GM18498 (cell line): ENCODE data around the gene TNFRSF19.

Source experiments
- ATAC-seq: cut with Tn5 transposase; IDR thresholded peaks from one replicate; pipeline ENCODE4 v1.9.1; 2021; ENCODE audit warnings: mild to moderate bottlenecking, moderate library complexity; ENCODE audit not compliant: unreplicated experiment

Gene TNFRSF19

DNA sequence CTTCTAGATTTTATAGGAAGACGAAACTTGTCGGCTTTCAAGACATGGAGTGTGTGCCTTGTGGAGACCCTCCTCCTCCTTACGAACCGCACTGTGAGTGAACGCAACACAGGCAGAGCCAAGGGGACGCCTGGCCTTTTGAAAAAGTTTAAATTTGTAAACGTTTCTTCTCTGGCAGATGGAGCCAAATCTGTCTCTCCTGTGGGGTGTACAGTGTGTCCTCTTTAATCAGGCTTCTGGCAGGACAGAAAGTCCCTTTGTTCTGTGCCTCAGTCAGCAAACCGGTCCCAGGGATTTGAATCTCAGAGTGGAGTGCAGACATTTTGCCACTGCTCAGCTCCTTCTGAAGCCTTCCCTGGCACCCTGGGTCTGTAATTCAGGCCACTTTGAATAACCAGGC, 56.5 kb downstream of the TNFRSF19 start:
- ATAC-seq = no peak

DNA sequence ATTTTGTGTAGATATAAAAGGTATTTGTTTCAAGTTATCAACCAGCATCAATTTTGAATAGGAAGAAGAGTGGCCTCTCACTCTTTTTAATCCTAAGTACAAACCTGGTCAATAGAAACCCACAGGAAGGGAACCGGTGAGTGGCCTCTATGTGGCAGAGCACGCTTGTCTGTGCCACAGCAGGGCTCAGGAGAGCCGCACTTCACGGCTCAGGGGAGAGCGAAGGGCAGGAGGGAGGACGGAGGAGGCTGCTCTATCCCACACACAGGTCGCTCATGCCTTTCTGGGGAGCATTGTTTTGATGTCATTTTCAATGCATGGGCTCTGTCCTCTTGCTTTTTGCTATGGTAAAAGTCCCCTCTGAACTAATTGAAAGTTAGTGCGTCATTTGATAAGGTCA, 57.2 kb downstream of the TNFRSF19 start:
- ATAC-seq = no peak

- ATAC-seq = no peak
These were observed 58.0 kb downstream of the TNFRSF19 start for GRCh38 chr13:23628250-23628649.

DNA sequence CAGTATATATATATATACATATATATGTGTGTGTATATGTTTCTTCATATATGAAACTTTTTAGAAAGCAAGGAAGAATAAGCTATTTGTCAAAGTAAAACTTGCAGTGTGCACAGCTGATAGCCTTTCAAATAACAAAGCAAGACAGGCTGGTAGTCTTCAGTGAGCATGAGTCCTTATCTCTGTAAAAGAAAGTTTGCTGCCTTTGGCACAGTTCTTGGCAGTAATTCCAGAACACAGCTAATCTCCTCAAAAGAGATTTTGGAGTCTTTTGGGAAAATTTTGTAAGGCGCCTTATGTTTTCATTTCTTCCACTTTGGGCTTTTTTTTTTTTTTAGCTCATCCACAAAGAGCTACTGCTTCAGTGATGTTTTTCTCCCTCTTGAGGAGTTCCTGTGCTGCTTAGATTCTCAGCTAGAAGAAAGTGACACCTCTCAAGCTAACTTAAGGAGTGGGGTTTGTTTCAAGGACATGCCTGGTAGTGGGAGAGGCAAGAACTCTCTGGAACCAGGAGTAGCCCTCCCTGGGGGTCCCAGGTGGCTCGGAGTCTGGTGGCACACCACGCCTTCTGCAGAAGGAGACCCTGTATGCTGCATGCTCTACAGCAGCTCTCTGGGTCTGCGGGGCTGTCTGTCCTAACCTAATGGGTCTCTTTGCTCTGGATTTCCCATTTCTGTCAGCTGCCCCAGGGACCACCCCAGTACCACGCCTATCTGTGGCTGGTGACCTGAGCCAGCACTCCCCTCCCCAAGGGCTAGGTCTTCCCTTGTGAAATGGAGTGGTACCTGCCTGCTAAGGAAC, 58.8 kb downstream of the TNFRSF19 start:
- ATAC-seq = no peak

DNA sequence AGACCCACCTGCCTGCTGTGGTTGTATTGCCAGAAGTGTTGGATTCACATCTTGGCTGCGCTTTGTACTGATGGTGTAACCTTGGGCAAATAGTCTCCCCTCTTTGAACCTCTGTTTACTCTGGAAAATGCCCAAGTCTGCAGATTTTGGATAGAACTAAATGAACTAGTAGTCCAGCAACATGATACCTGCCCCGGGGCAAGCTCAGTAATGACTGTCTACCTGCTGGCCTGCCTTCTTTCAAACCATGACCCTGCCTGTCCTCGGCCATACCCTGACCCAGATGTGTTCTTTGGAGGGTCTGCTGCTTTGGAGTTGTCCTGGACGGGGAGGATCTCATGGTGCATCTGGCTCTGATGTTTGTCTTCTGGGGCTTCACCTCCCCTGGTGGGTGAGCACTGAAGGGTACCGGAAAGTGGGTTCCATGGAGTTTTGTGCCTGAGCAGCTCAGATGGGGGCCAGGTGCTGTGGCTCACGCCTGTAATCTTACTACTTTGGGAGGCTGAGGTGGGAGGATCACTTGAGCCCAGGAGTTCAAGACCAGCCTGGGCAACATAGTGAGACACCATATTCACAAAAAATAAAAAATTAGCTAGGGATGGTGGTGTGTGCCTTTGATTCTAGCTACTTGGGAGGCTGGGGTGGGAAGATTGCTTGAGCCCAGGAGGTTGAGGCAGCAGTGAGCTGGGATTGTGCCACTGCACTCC, 59.5 kb downstream of the TNFRSF19 start:
- ATAC-seq = no peak

- no peak for ATAC-seq
These were observed 60.3 kb downstream of the TNFRSF19 start for GRCh38 chr13:23630349-23631093.

DNA sequence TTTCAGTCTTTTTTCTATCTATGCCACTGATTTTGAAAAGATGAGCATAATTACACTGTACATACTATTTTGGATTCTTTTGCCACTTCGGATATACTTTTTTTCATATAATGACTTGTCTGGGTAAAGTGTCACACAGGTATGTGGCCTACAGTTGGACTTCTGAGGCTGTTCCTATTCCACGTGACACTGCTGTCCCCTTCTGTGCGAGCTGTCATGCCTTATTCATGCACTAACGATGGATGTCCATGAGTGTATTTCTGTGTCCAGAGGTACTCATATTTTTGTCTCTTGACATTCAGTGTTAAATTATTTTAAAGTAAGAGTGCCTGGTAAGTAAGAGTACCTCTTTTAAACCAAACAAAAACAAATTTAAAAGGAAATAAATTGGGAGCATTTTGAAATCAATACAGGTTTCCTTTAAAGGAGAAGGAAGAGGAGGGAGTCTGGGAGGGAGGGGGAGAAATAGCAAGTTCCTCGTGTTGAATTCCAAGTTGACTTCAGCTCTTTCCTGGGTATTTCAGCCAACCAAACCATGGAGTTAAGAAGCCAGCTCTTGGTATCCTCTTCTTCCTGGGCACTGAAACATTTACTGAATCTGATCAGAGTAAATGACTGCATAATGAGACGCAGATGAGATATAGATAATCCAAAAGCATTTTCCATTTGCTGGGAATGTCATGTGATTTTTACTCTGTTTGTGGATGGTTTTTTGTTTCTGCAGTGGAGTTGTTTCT, 61.3 kb downstream of the TNFRSF19 start:
- ATAC-seq = no peak

DNA sequence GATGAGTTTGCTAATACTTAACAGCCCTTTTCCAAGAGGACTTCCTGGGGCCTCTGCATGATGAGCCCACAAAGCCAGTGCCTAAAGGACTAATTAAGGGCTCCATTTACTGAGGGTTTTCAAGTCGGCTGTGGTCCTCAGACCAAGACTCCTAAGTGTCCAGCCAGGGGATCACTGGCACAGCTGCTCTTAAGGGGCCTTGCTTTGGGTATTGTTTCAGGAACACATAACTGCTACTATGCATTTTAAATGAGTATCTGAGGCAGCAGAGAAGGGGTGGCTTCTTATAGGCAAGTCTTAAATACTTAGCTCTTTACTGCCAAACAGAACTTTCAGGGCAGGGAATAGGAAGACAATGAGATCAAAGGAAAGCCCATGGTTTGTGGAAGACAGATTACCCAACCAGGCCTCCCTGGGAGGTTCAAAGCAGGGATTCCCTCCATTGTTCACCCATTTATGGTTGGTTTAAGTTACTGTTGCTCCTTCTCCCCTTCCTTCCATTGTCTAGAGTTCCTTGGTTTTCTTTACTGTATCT, 61.9 kb downstream of the TNFRSF19 start:
- no peak for ATAC-seq

DNA sequence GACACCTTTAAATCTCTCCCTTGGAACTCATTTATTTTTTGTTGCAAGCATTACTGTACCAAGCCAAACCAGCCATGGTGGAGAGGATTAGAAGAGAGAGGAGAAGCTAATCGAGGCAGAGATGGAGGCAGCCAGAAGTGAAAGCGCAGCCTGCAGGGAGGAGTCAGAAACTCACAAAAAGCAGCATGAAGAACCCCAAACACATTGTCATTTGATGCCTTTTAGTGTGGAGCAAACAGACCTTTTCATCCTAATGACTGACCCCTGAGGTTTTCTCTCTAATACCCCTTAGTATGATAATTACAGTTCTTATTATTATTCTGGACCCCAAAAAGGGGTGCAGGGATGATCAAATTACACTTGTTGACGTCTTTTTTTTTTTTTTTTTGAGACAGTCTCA, 62.5 kb downstream of the TNFRSF19 start:
- no peak for ATAC-seq

DNA sequence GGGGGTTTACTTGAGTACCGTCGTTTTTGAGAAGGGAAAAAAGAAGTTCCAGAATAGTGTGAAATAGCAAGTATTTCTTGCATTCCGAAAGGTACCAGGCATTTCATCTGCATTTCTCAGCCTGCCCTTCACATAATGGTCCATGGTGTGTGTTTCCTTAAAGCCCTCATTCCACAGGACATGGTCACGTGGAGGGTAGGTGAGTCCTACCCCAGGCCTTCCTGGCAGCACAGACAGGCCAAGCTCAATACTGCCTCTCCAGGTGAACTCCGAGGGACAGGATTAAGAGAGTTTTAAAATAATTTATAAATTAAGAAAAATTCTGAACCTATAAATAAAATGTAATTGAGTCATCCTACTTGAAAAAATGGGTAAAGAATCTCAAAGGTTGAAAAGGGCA, 64.7 kb downstream of the TNFRSF19 start:
- no peak for ATAC-seq

DNA sequence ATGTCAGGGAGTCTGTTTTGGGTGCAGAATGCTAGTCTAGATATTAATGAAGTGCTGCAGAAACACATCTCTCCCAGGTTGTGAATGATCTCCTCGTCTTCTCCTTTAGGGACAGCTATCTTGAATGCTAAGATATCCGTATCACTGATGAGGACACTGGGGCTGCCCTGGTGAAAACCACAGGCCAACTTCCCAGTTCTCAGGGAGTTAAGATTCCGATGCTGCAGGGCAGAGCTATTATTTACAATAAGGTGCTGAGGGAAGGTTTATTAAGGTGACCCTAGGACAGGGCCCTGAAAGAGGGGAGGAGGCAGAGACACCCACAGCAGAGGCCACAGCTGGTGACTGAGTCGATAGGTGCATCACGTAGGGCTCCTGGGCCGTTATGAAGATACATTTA, 66.1 kb downstream of the TNFRSF19 start:
- ATAC-seq = no peak

DNA sequence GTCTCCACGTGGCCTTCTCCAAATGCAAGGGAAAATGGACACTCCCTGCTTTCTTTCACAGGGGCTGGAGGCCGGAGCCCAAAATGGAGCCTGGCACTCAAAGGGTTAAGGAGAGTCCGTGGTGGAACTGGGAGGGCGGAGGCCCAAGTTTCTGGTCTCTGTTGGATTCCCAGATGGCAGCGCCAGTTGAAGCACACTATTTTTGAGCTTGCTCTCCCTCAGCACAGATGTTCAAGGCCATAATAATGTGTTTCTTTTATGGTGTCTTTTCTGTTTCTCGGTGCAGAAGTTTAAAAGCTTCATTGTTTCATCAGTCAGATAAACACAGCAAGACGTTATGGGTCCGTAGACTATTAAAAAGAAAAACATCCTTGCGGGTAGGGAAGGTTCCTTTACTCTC, 67.6 kb downstream of the TNFRSF19 start:
- ATAC-seq = no peak

DNA sequence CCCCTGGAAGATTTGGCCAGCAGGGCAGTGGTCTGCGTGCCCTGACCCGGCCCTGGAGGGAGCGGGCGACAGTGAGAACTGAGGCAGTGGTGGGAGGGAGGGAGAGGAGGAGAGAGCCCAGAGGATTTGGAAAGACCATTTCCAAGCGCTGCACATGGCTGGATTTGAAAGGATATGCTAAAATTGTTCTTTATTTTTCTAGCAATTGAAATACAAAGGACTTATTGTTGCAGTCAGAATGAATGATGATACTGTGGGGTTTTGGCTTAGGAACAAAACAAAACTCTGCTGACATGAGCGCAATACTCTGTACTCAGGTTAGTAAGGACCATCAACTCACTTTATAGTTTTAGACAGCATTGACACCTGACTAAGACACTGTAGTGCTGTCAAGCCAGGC, 69.5 kb downstream of the TNFRSF19 start:
- ATAC-seq = no peak

DNA sequence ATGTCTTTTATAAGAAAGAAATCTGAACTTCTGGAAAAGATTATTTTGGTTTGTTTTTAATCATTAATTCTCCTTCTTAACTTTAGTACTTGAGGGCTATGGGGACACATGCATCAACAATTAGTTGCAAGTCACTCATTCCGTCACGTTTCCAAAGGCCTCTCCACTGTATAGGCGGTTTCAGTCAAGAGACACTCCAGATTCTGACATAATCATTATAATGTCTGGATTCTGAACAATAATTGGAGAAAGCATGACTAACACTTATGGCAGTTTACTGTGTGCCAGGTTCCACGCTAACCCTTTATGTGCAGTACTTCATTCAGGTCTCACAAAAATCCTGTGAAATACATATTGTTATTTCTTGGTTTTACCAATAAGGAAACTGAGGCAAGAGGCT, 71.9 kb downstream of the TNFRSF19 start:
- ATAC-seq = no peak

- no peak for ATAC-seq
These were observed 73.3 kb downstream of the TNFRSF19 start for GRCh38 chr13:23643338-23644125.

DNA sequence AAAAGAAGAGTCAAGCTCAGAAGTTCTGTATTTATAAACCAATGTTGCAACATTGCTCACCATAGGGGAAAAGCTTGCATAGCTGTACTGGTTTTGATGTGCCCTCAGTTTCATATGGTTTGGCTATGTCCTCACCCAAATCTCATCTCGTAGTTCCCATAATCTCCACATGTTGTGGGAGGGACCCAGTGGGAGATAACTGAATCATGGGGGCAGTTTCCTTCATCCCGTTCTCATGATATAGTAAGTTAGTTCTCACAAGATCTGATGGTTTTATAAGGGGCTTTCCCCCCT, 73.9 kb downstream of the TNFRSF19 start:
- ATAC-seq = no peak

DNA sequence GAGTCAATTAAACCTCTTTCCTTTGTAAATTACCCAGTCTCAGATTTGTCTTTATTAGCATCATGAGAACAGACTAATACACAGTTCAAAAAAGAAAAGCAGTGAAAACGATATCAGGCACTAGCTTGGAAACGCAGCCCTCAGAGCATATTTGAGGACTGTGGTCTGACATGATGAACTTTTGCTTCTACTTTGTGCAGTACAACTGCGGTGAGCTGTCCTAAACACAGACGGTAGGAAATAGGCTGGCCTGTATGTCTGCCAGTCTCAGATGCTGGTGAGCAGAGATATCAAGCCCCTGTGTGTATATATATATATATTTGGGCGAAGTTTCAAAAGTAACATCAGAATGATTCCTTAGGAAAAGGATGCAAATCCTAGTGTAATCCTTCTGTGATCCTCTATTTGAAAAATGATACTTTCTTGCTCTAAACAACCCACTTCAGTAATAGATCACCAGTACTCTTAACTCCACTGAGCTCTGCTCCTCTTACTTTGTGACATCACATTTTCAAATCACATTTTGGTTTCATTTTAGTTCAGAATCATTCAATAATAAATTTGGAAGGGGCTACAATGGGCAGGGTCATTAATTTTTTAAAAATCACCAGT, 74.4 kb downstream of the TNFRSF19 start:
- ATAC-seq = no peak

DNA sequence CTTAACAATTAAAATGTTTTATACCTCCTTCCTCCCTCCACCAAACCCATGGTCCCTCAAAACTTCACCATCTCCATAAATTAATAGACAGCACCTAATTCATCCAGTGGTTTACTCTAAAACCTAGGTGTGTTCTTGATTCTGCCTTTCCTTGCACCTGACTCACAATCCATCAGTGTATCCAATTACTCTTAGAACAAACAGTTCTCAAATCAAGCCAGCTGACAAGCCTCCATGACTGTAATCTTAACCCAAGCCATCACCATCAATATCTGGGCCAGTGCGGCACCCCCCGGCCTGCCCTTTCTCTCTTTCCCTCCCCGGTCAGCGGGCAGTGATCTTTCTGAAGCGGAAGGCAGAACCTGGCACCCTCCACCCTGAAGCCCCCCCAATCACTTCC, 75.6 kb downstream of the TNFRSF19 start:
- ATAC-seq = no peak

DNA sequence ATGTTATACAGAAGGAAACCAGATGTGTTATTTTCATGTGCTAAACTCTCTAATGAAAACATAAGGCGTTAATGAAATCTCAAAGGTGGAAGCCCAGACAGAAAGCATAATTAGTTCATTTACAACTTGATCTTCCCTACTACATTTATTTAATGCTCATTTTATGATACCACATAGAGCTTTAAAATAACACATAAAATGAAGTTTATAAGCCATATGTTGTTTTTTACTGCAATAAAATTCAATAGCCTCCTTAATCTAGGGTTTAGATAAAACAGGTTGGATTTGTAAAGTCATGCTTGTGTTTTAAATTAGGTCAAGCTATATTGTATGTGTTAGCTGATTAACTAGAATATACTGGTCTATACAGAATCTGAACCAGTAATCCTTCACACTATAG, 81.2 kb downstream of the TNFRSF19 start:
- ATAC-seq = no peak

GRCh38 chr13:23651887-23652286, 81.7 kb downstream of the TNFRSF19 start:
- no peak for ATAC-seq
